ENCODE data around the gene CYP27B1. TPM values are rescaled to one million over a fixed set of nuclear protein-coding genes. Genes with fewer than 3 reads are reported as not detected.

The CYP27B1 gene
- total RNA-seq, 1 experiment from 2014 or later: 6.9 TPM

DNA sequence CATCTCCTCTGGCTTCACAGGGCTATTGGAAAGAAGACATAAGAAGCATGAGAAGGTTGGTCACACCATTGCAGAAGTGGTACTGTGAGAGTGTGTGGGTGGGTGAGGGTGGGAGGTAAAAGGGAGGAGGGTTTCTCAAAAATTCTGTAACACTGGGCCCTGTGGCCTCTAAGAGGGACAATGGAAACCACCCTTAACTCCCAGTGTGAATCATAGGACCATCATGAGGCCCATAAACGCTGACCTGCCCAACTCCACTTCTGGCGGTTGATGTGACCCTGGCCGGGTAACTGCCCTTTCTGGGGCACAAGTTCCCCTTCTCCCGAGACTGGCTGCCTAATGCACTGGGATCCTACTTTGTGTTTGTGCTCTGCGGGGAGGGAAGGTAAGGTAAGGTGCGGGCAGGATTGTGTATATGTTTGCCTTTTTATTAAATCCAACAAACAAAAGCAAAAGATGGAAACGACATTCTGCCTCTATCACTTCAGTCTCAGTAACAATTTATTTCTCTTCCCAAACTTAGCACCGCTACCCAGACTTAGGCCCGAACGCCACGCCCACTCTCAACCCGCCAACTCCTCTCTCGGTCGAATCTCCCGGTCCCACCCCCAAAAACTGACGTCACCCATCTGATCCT, 4.5 kb upstream of the CYP27B1 start:
- H3K36me3 ChIP-seq (ENCODE audit: control insufficient read depth, insufficient read depth, low read length): peaks cover 3% of the 10 kb centered on the region
- H3K9me3 Mint-ChIP-seq (ENCODE audit: unreplicated experiment): no peaks in the 10 kb centered on the region
- CTCF ChIA-PET: interaction anchor here (0.9 kb wide), 1 partner anchor 11 kb away, joined by 6 read pairs; no protein-coding TSS in a partner anchor
- H3K4me1 ChIP-seq: peaks cover 18% of the 10 kb centered on the region
- peaks cover 13% of the 10 kb centered on the region for H3K4me1 Mint-ChIP-seq (ENCODE audit: low read depth, unreplicated experiment)
- H3K27me3 ChIP-seq (replicated peaks; ENCODE audit: control insufficient read depth, insufficient read depth, low read length): no peaks in the 10 kb centered on the region
- peak; percentile 90 for DNase-seq
- no peaks in the 10 kb centered on the region for H3K9me3 ChIP-seq
- TSS peak; percentile 66 for BruUV-seq (replicated peaks)
- TF ChIP-seq, protein P1, sequence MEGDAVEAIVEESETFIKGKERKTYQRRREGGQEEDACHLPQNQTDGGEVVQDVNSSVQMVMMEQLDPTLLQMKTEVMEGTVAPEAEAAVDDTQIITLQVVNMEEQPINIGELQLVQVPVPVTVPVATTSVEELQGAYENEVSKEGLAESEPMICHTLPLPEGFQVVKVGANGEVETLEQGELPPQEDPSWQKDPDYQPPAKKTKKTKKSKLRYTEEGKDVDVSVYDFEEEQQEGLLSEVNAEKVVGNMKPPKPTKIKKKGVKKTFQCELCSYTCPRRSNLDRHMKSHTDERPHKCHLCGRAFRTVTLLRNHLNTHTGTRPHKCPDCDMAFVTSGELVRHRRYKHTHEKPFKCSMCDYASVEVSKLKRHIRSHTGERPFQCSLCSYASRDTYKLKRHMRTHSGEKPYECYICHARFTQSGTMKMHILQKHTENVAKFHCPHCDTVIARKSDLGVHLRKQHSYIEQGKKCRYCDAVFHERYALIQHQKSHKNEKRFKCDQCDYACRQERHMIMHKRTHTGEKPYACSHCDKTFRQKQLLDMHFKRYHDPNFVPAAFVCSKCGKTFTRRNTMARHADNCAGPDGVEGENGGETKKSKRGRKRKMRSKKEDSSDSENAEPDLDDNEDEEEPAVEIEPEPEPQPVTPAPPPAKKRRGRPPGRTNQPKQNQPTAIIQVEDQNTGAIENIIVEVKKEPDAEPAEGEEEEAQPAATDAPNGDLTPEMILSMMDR (IDR thresholded peaks at IDR 0.05; ENCODE audit: insufficient read depth in 1 of 2, low read depth in 1 of 2, low read length in 1 of 2, severe bottlenecking in 1 of 2, unreplicated experiment in 1 of 2): no peak
- peak overlapping the region; percentile 97 for H3K27ac Mint-ChIP-seq (ENCODE audit: unreplicated experiment)
- peaks cover 26% of the 10 kb centered on the region for H3K36me3 Mint-ChIP-seq (ENCODE audit: insufficient read depth, unreplicated experiment)
- intact Hi-C loops (cut with micrococcal nuclease; ENCODE audit: unreplicated experiment): no loop called here
- peak overlapping the region; percentile 82 for H3K4me3 ChIP-seq (ENCODE audit: low read depth, low read length)
- H3K27me3 Mint-ChIP-seq (ENCODE audit: insufficient read depth, unreplicated experiment): no peaks in the 10 kb centered on the region
- H3K4me3 Mint-ChIP-seq (ENCODE audit: unreplicated experiment): peak overlapping the region; percentile 88
- POLR2A ChIA-PET: interaction anchor here (0.9 to 1.2 kb wide), 3 partner anchors 12 to 125 kb away, joined by 3 to 7 read pairs (median 5); partner anchors contain the start of gene CDK4

DNA sequence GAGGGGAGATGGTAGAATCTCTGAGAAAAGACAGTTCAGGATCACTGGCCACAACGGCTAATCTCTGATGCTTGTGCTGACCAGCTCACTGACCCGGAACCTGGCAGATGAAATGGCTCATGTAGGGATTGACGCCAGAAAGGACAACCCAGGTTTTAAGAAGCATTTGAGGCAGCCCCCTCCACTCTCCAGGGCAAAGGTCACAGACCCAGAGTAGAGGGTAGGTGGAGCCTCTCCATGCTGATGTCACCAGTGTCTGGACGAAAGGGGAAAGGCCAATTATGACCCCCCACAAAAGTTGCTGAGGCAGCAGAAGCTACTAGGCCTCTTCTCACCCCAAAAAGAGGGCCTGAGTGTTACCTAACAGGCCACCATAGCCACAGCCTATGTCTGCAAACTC, 3.9 kb upstream of the CYP27B1 start:
- Histone ChIP-seq H3K36me3 (ENCODE audit: control insufficient read depth, insufficient read depth, low read length) (peaks cover 3% of the 10 kb centered on the region), H3K4me3 (ENCODE audit: low read depth, low read length) (no peak overlapping the region), H3K4me1 (peaks cover 18% of the 10 kb centered on the region), H3K27me3 (replicated peaks; ENCODE audit: control insufficient read depth, insufficient read depth, low read length) (no peaks in the 10 kb centered on the region), H3K9me3 (no peaks in the 10 kb centered on the region)
- ChIA-PET CTCF (no interaction called here), POLR2A (no interaction called here)
- no peak for DNase-seq
- TF ChIP-seq, protein P1 (IDR thresholded peaks at IDR 0.05; ENCODE audit: insufficient read depth in 1 of 2, low read depth in 1 of 2, low read length in 1 of 2, severe bottlenecking in 1 of 2, unreplicated experiment in 1 of 2): no peak
- Mint-ChIP-seq H3K9me3 (ENCODE audit: unreplicated experiment) (no peaks in the 10 kb centered on the region), H3K27ac (ENCODE audit: unreplicated experiment) (no peak overlapping the region), H3K27me3 (ENCODE audit: insufficient read depth, unreplicated experiment) (no peaks in the 10 kb centered on the region), H3K4me1 (ENCODE audit: low read depth, unreplicated experiment) (peaks cover 14% of the 10 kb centered on the region), H3K36me3 (ENCODE audit: insufficient read depth, unreplicated experiment) (peaks cover 28% of the 10 kb centered on the region), H3K4me3 (ENCODE audit: unreplicated experiment) (peak overlapping the region; percentile 88)
- no TSS peak for BruUV-seq (replicated peaks)
- intact Hi-C loops (cut with micrococcal nuclease; ENCODE audit: unreplicated experiment): no loop called here

DNA sequence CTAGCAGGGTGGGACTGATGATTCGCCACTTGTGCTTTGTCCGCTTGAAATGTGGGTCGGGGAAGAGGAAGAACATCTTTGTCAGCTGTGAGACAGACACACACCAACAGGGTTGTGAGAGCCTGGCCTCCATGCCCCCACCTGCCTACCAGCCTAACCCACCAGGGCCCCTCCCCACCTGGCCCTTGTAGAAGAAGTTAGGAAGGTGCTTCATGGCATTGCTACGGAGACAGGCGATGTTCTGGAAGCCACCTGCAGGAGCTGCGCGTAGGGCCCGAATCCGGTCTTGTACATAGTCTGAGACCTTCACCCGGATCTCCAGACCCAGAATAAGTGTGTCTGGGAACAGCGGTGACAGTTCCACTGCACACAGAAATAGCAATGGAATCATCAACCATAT, 2.7 kb upstream of the CYP27B1 start:
- H3K27me3 Mint-ChIP-seq (ENCODE audit: insufficient read depth, unreplicated experiment): no peaks in the 10 kb centered on the region
- H3K27ac Mint-ChIP-seq (ENCODE audit: unreplicated experiment): no peak overlapping the region
- Histone ChIP-seq H3K27me3 (replicated peaks; ENCODE audit: control insufficient read depth, insufficient read depth, low read length) (no peaks in the 10 kb centered on the region), H3K4me1 (peaks cover 18% of the 10 kb centered on the region), H3K4me3 (ENCODE audit: low read depth, low read length) (no peak overlapping the region), H3K9me3 (no peaks in the 10 kb centered on the region), H3K36me3 (ENCODE audit: control insufficient read depth, insufficient read depth, low read length) (peaks cover 3% of the 10 kb centered on the region)
- H3K36me3 Mint-ChIP-seq (ENCODE audit: insufficient read depth, unreplicated experiment): peaks cover 28% of the 10 kb centered on the region
- no peak for DNase-seq
- H3K4me1 Mint-ChIP-seq (ENCODE audit: low read depth, unreplicated experiment): peaks cover 14% of the 10 kb centered on the region
- intact Hi-C loops (cut with micrococcal nuclease; ENCODE audit: unreplicated experiment): no loop called here
- TF ChIP-seq, protein P1 (IDR thresholded peaks at IDR 0.05; ENCODE audit: insufficient read depth in 1 of 2, low read depth in 1 of 2, low read length in 1 of 2, severe bottlenecking in 1 of 2, unreplicated experiment in 1 of 2): no peak
- POLR2A ChIA-PET: no interaction called here
- H3K9me3 Mint-ChIP-seq (ENCODE audit: unreplicated experiment): no peaks in the 10 kb centered on the region
- CTCF ChIA-PET: no interaction called here
- no TSS peak for BruUV-seq (replicated peaks)
- H3K4me3 Mint-ChIP-seq (ENCODE audit: unreplicated experiment): peak overlapping the region; percentile 88
